ENCODE results near the gene OAS3. TPM values are rescaled to one million over a fixed set of nuclear protein-coding genes. Genes with fewer than 3 reads are reported as not detected.

OAS3 gene
- total and polyA plus RNA-seq, 10 of the 15 experiments (the other 5 are each of a cell fraction or from before 2014, with no cell fraction given), result 5.1 to 107 (median 18.0) TPM

GRCh38 chr12:112946236-112947000 lies 8.1 kb downstream of the OAS3 start:
- SMC1A ChIA-PET (ENCODE audit: uncharacterized antibody, unreplicated experiment), result no interaction called here
- no peak overlapping the region for H3K9ac ChIP-seq (ENCODE audit: control insufficient read depth, insufficient read depth, low read length)
- H3K4me3 ChIP-seq, result no peak overlapping the region
- no peaks in the 10 kb centered on the region for H4K20me1 ChIP-seq (ENCODE audit: control insufficient read depth, insufficient read depth)
- in situ Hi-C loops (cut with MboI) (no loop called here), intact Hi-C loops (cut with micrococcal nuclease; ENCODE audit: unreplicated experiment) (no loop called here)
- TF ChIP-seq CHD4 (IDR thresholded peaks at IDR 0.05), result no peak
- no peak for TF ChIP-seq USF1 (IDR thresholded peaks at IDR 0.05; ENCODE audit: borderline replicate concordance, extremely low read length, insufficient read depth, low read depth, low read length)
- ATAC-seq (no peak), FAIRE-seq (no peak), DNase-seq (ENCODE audit: low read depth, low spot score) (no peak)
- POLR2A ChIA-PET, result no interaction called here
- CTCF ChIA-PET, result interaction anchor here (0.5 to 0.6 kb wide), 2 partner anchors 19 to 1473 kb away, joined by 3 to 5 read pairs; no protein-coding TSS in a partner anchor
- no peak overlapping the region for H3K4me2 ChIP-seq (ENCODE audit: control insufficient read depth, insufficient read depth)
- no TSS peak for BruUV-seq (replicated peaks)
- H3K4me1 ChIP-seq (ENCODE audit: control insufficient read depth, insufficient read depth, low read length), result no peaks in the 10 kb centered on the region
- WGBS (ENCODE audit: insufficient coverage, insufficient replicate concordance, low lambda C conversion rate, missing lambda C conversion rate), result 81% methylated on average over 13 of the region's 14 CpGs
- RAD21 ChIA-PET (ENCODE audit: unreplicated experiment), result no interaction called here
- H3K79me2 ChIP-seq (ENCODE audit: control insufficient read depth, insufficient read depth, low read length), result peaks cover 4% of the 10 kb centered on the region
- no peaks in the 10 kb centered on the region for H3K9me3 ChIP-seq (replicated peaks; ENCODE audit: control insufficient read depth, insufficient read depth, low read length)
- H3K27me3 ChIP-seq (replicated peaks in 1 of 2; ENCODE audit: control insufficient read depth in 2 of 2, insufficient read depth in 2 of 2, low read length in 1 of 2), result no peaks in the 10 kb centered on the region
- no peak overlapping the region for H3K27ac ChIP-seq (ENCODE audit: control insufficient read depth, insufficient read depth)
- H3K36me3 ChIP-seq (ENCODE audit: control insufficient read depth in 2 of 2, insufficient read depth in 2 of 2, low read length in 1 of 2), result peaks cover 0 to 15% of the 10 kb centered on the region in 2 experiments; a peak in 3 of 4 replicates
- no peak overlapping the region for H2AFZ ChIP-seq (ENCODE audit: control insufficient read depth, low read depth, low read length)

GRCh38 chr12:112947314-112947713 lies 9.0 kb downstream of the OAS3 start:
- intact Hi-C loops (cut with micrococcal nuclease; ENCODE audit: unreplicated experiment) (no loop called here), in situ Hi-C loops (cut with MboI) (no loop called here)
- SMC1A ChIA-PET (ENCODE audit: uncharacterized antibody, unreplicated experiment), result no interaction called here
- FAIRE-seq (no peak), ATAC-seq (no peak), DNase-seq (ENCODE audit: low read depth, low spot score) (no peak)
- H3K9ac ChIP-seq (ENCODE audit: control insufficient read depth, insufficient read depth, low read length), result no peak overlapping the region
- H3K27me3 ChIP-seq (replicated peaks in 1 of 2; ENCODE audit: control insufficient read depth in 2 of 2, insufficient read depth in 2 of 2, low read length in 1 of 2), result no peaks in the 10 kb centered on the region
- 25% methylated on average over 1 of the region's 1 CpG for WGBS (ENCODE audit: insufficient coverage, insufficient replicate concordance, low lambda C conversion rate, missing lambda C conversion rate)
- no peaks in the 10 kb centered on the region for H3K4me1 ChIP-seq (ENCODE audit: control insufficient read depth, insufficient read depth, low read length)
- peaks cover 1% of the 10 kb centered on the region; the same call in 1 of the 2 replicates for H3K79me2 ChIP-seq (ENCODE audit: control insufficient read depth, insufficient read depth, low read length)
- RAD21 ChIA-PET (ENCODE audit: unreplicated experiment), result no interaction called here
- H2AFZ ChIP-seq (ENCODE audit: control insufficient read depth, low read depth, low read length), result no peak overlapping the region
- H4K20me1 ChIP-seq (ENCODE audit: control insufficient read depth, insufficient read depth), result no peaks in the 10 kb centered on the region
- no peaks in the 10 kb centered on the region for H3K9me3 ChIP-seq (replicated peaks; ENCODE audit: control insufficient read depth, insufficient read depth, low read length)
- H3K27ac ChIP-seq (ENCODE audit: control insufficient read depth, insufficient read depth), result no peak overlapping the region
- no peak overlapping the region for H3K4me3 ChIP-seq
- no peak overlapping the region for H3K4me2 ChIP-seq (ENCODE audit: control insufficient read depth, insufficient read depth)
- CTCF ChIA-PET, result interaction anchor here (0.5 to 0.6 kb wide), 2 partner anchors 18 to 1474 kb away, joined by 3 to 5 read pairs; no protein-coding TSS in a partner anchor
- no TSS peak for BruUV-seq (replicated peaks)
- POLR2A ChIA-PET, result no interaction called here
- peaks cover 0 to 16% of the 10 kb centered on the region in 2 experiments; a peak in 2 of 4 replicates for H3K36me3 ChIP-seq (ENCODE audit: control insufficient read depth in 2 of 2, insufficient read depth in 2 of 2, low read length in 1 of 2)
- TF ChIP-seq ZBED1 (IDR thresholded peaks at IDR 0.05; ENCODE audit: borderline replicate concordance), result no peak
- TF ChIP-seq NFYA (IDR thresholded peaks at IDR 0.05; ENCODE audit: borderline replicate concordance, low read depth, low read length), result no peak
- no peak for TF ChIP-seq EP300 (IDR thresholded peaks at IDR 0.05; ENCODE audit: borderline replicate concordance in 1 of 2, control insufficient read depth in 1 of 2, low read depth in 2 of 2, low read length in 2 of 2)
- TF ChIP-seq ZZZ3 (IDR thresholded peaks at IDR 0.05; ENCODE audit: control insufficient read depth, insufficient read length, low read depth), result no peak
- TF ChIP-seq, protein P1, sequence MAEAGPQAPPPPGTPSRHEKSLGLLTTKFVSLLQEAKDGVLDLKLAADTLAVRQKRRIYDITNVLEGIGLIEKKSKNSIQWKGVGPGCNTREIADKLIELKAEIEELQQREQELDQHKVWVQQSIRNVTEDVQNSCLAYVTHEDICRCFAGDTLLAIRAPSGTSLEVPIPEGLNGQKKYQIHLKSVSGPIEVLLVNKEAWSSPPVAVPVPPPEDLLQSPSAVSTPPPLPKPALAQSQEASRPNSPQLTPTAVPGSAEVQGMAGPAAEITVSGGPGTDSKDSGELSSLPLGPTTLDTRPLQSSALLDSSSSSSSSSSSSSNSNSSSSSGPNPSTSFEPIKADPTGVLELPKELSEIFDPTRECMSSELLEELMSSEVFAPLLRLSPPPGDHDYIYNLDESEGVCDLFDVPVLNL (IDR thresholded peaks at IDR 0.05; ENCODE audit: low read depth, low read length), result no peak
- no peak for TF ChIP-seq LARP7 (IDR thresholded peaks at IDR 0.05)
- TF ChIP-seq, protein P2, sequence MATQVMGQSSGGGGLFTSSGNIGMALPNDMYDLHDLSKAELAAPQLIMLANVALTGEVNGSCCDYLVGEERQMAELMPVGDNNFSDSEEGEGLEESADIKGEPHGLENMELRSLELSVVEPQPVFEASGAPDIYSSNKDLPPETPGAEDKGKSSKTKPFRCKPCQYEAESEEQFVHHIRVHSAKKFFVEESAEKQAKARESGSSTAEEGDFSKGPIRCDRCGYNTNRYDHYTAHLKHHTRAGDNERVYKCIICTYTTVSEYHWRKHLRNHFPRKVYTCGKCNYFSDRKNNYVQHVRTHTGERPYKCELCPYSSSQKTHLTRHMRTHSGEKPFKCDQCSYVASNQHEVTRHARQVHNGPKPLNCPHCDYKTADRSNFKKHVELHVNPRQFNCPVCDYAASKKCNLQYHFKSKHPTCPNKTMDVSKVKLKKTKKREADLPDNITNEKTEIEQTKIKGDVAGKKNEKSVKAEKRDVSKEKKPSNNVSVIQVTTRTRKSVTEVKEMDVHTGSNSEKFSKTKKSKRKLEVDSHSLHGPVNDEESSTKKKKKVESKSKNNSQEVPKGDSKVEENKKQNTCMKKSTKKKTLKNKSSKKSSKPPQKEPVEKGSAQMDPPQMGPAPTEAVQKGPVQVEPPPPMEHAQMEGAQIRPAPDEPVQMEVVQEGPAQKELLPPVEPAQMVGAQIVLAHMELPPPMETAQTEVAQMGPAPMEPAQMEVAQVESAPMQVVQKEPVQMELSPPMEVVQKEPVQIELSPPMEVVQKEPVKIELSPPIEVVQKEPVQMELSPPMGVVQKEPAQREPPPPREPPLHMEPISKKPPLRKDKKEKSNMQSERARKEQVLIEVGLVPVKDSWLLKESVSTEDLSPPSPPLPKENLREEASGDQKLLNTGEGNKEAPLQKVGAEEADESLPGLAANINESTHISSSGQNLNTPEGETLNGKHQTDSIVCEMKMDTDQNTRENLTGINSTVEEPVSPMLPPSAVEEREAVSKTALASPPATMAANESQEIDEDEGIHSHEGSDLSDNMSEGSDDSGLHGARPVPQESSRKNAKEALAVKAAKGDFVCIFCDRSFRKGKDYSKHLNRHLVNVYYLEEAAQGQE (IDR thresholded peaks at IDR 0.05; ENCODE audit: low read depth, low read length), result no peak
- no peak for TF ChIP-seq ZNF217 (IDR thresholded peaks at IDR 0.05)
